Mesothelial cell of epicardium (in vitro differentiated cells): ENCODE results near the gene RERE. TPM values are rescaled to one million over a fixed set of nuclear protein-coding genes. Genes with fewer than 3 reads are reported as not detected.

Experiments
- DNase-seq, 2 experiments: peaks; one replicate each; pipeline ENCODE4 v3.0.0; 2021; ENCODE audit warnings: low spot score in 2 of 2; ENCODE audit not compliant: unreplicated experiment in 2 of 2
- H3K27ac Mint-ChIP-seq: 2 replicates; pipeline ENCODE4 v1.8.0; 2021; ENCODE audit warnings: mixed read lengths
- H3K27me3 Mint-ChIP-seq: 2 replicates; pipeline ENCODE4 v1.8.0; 2021; ENCODE audit warnings: low read depth, mixed read lengths
- H3K36me3 Mint-ChIP-seq: 2 replicates; pipeline ENCODE4 v1.8.0; 2021; ENCODE audit warnings: mixed read lengths
- H3K4me1 Mint-ChIP-seq: 2 replicates; pipeline ENCODE4 v1.8.0; 2021; ENCODE audit warnings: mixed read lengths
- H3K4me3 Mint-ChIP-seq: 2 replicates; pipeline ENCODE4 v1.8.0; 2021; ENCODE audit warnings: mild to moderate bottlenecking, moderate library complexity, mixed read lengths
- H3K9me3 Mint-ChIP-seq: 2 replicates; pipeline ENCODE4 v1.8.0; 2021; ENCODE audit warnings: mixed read lengths
- CTCF ChIP-seq: fragments of 200-600 bp; sonication (generic); IDR thresholded peaks from one replicate; pipeline ENCODE4 v1.5.0; 2021; ENCODE audit warnings: antibody characterized with exemption; ENCODE audit not compliant: unreplicated experiment
- total RNA-seq: library from RNA; stranded (reverse); gene quantifications from 3 replicates; pipeline ENCODE4 v1.2.1, GENCODE V29; 2021

The RERE gene
- total RNA-seq, 1 donor from 2014 or later: 187 TPM

DNA sequence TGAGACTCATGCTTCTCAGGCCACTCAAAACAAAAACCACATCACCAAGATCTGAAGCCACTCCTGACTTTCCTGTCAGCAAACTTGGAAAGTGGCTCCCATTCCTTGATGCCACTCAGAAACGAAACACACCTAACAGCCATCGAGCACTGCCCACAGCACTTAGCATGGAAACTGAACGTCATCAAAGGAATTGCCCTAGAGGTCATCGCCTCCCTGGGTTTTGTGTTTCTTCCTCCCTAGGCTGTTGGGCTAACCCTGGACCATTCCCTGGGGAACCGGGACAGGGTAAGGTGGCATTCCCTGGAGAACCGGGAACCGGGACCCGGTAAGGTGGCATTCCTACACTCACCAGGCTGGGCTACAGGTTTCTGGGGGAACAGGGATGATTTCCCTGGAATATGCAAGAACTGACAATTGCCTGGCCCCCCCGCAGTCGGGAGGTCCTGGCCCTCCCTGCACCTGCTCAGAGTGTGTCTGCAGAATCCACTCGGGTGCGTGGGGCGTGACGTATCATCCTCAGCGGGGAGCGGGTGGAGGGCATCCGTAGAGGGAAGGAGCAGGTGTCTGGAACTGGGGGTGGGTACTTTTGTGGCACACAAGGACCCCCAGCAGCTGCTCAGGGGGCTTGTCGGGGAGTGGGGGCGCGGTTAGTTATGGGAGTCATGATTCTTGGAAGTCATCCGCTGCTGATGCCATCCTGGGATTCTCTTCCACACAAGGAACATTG, 469.2 kb downstream of the RERE start:
- H3K4me3 Mint-ChIP-seq: no peak overlapping the region
- H3K4me1 Mint-ChIP-seq: peaks cover 17% of the 10 kb centered on the region
- H3K27me3 Mint-ChIP-seq: no peaks in the 10 kb centered on the region
- no peaks in the 10 kb centered on the region for H3K9me3 Mint-ChIP-seq
- no peak overlapping the region for H3K27ac Mint-ChIP-seq
- DNase-seq: no peak
- no peak for TF ChIP-seq CTCF
- H3K36me3 Mint-ChIP-seq: peaks cover 10% of the 10 kb centered on the region

DNA sequence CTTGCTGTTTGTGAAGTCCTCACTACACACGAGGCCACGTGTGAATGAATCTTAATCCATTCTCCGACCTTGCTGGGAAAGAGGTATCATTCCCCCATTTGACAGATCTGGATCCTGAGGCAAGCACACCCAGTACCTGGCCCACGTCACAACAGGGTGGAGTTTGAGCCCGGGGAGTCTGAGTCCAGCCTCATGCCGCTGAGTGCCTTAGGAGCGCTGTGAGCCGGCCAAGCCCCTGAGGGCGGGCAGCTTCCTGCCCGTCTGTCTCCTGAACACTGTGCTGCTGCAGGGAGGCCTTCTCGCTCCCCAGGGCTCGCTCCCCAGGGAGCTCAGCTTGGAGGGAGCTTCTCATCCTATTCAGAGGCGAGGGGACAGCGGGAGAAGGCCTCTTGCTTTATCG, 469.8 kb downstream of the RERE start:
- H3K4me1 Mint-ChIP-seq: peaks cover 22% of the 10 kb centered on the region

GRCh38 chr1:8345621-8346415, 471.6 kb downstream of the RERE start:
- Mint-ChIP-seq H3K4me1 (peaks cover 22% of the 10 kb centered on the region), H3K27me3 (no peaks in the 10 kb centered on the region), H3K36me3 (no peaks in the 10 kb centered on the region), H3K27ac (no peak overlapping the region), H3K9me3 (no peaks in the 10 kb centered on the region), H3K4me3 (no peak overlapping the region)
- no peak for TF ChIP-seq CTCF
- DNase-seq: no peak

More for the DNA sequence above, 469.8 kb downstream of the RERE start:
- Mint-ChIP-seq H3K9me3 (no peaks in the 10 kb centered on the region), H3K27me3 (no peaks in the 10 kb centered on the region), H3K4me3 (no peak overlapping the region), H3K36me3 (peaks cover 4% of the 10 kb centered on the region), H3K27ac (no peak overlapping the region)
- no peak for DNase-seq
- TF ChIP-seq CTCF: no peak

DNA sequence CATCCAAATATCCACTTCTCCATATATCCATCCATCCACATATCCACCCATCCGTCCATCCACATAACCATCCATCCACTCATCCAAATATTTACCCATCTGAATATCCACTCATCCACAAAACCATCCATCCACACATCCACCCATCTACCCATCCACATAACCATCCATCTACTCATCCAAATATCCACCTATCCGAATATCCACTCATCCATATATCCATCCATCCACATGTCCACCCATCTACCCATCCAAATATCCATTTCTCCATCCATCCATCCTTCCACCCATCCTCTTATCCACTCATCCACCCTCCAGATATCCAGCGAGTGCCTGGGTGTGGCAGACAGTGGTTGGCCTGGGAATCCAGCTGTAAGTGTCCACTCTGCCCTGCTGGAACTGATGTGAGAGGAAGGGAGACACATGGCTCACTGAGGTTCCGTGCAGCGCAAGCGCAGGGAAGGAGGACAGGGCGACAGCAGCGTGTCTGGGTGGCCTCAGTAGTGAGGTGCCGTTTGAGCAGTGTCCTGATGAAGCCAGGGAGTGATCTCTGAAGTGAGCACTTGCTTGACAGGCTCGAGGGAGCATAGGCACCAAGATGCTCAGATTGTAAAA, 472.4 kb downstream of the RERE start:
- Mint-ChIP-seq H3K27ac (no peak overlapping the region), H3K9me3 (no peaks in the 10 kb centered on the region), H3K4me1 (peaks cover 22% of the 10 kb centered on the region), H3K27me3 (no peaks in the 10 kb centered on the region), H3K4me3 (no peak overlapping the region), H3K36me3 (peaks cover 4% of the 10 kb centered on the region)
- TF ChIP-seq CTCF: no peak
- no peak for DNase-seq

DNA sequence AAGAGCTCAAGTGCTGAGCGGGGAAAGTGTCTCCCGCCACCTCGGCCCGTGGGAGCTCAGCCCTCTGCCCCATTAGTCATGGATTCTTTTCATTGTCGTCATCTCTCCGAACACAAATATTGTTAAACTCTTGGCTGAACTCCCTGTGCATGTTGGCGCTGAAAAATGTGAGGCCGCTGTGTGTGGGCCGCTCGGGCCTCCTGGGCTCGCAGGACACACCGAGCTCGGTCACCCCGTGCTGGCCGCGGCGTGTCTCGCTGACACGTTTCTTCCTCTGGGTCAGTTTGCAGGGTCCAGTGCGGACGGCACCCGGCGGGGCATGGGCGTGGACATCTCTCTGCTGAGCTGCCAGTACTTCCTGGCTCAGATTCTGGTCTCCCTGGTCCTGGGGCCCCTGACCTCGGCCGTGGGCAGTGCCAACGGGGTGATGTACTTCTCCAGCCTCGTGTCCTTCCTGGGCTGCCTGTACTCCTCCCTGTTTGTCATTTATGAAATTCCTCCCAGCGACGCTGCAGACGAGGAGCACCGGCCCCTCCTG, 473.9 kb downstream of the RERE start:
- H3K36me3 Mint-ChIP-seq: peaks cover 10% of the 10 kb centered on the region

More for the DNA sequence above, 473.9 kb downstream of the RERE start:
- no peak for TF ChIP-seq CTCF
- Mint-ChIP-seq H3K27ac (peak overlapping the region; percentile 76), H3K27me3 (no peaks in the 10 kb centered on the region), H3K9me3 (no peaks in the 10 kb centered on the region), H3K4me3 (peak overlapping the region; percentile 39), H3K4me1 (peaks cover 18% of the 10 kb centered on the region)
- no peak for DNase-seq
